ES-I3 (cell line): ENCODE data around the gene CTPS2.
"Not testable (repeated sequence)": the region's sequence is repeated elsewhere in the genome, so short reads cannot be mapped to it uniquely, and the experiment has no call there.

Source experiments
- H3K36me3 ChIP-seq: 2 replicates; pipeline ENCODE4 v1.6.1; 2013; ENCODE audit warnings: mild to moderate bottlenecking, low read length, control low read depth, moderate library complexity; ENCODE audit not compliant: insufficient read depth
- H3K4me1 ChIP-seq: 2 replicates; pipeline ENCODE4 v1.6.1; 2013; ENCODE audit warnings: mild to moderate bottlenecking, control low read depth, low read length; ENCODE audit not compliant: insufficient read depth
- H3K9ac ChIP-seq: 2 replicates; pipeline ENCODE4 v1.6.1; 2013; ENCODE audit warnings: low read depth, mild to moderate bottlenecking, low read length, moderate library complexity
- H3K9me3 ChIP-seq: 2 replicates; pipeline ENCODE4 v1.6.1; 2013; ENCODE audit warnings: mild to moderate bottlenecking, low read length, moderate library complexity; ENCODE audit not compliant: control insufficient read depth, insufficient read depth

The CTPS2 gene

DNA sequence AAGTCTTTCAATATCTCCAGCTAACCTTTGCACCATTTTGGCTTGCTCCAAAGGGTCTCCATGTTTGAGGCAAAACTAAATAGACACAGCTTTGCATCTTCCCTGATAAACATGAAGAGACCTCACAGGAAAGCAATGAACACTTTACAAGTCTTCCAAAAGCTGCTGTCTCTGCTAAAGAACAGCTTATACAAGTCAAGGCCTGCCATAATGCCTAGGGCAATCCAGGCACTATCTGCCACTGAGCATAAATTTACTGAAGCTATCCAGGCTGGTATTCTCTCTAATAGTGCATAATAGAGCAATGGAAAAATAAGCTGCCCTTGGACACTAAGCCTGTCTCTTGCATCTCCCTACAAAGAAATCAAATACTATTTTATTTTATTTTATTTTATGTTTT, 122.6 kb downstream of the CTPS2 start:
- H3K4me1 ChIP-seq = peaks cover 19% of the 10 kb centered on the region
- H3K9ac ChIP-seq = no peak overlapping the region
- H3K36me3 ChIP-seq = peaks cover 18% of the 10 kb centered on the region; the same call in 1 of the 2 replicates

DNA sequence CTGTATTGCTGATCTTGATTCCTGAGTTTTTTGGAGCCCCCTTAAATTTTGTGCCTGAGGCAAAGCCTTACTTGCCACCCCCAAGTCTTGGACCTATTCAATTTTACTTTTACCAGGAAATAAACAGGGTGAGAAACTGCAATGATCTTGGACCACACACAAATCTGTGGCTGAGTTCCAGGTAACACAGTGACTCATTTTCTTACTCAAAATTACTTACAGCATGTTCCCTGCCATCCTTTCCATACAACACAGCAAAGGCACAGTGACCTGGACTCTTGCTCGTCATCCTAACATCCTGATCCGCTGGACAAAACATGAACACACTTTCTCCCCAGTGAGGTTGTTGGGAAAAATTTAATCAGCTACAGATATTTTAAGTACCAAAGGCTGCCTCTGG, 123.3 kb downstream of the CTPS2 start:
- H3K36me3 ChIP-seq = peaks cover 18% of the 10 kb centered on the region; the same call in 1 of the 2 replicates
- peaks cover 19% of the 10 kb centered on the region for H3K4me1 ChIP-seq
- no peak overlapping the region for H3K9ac ChIP-seq
- H3K9me3 ChIP-seq = 0 out of 2 replicates have a peak, but pooled peaks cover 4% of the 10 kb centered on the region

More for the DNA sequence above, 122.6 kb downstream of the CTPS2 start:
- 0 out of 2 replicates have a peak, but pooled peaks cover 4% of the 10 kb centered on the region for H3K9me3 ChIP-seq

DNA sequence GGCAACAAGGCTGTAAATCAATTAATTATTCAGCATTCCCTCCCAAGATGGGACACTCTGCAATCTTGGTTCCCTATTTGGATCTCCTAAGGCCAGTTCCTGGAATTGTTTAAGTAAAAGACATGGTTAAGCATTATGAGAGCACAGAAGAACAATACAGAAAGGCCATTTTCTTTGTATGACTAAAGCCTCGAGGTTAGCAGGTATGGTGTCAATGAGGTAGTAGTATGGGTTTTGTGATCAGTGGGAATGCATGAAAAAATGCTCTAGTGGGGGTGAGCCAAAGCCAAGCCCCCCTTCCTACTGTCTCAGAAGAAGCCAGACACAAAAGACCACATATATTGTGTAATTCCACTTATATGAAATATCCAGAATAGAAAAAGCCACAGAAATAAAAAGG, 124.2 kb downstream of the CTPS2 start:
- Histone ChIP-seq H3K9ac (no peak overlapping the region), H3K36me3 (peaks cover 23% of the 10 kb centered on the region; the same call in 1 of the 2 replicates), H3K9me3 (peaks cover 8% of the 10 kb centered on the region; the same call in 1 of the 2 replicates), H3K4me1 (peaks cover 14% of the 10 kb centered on the region)

DNA sequence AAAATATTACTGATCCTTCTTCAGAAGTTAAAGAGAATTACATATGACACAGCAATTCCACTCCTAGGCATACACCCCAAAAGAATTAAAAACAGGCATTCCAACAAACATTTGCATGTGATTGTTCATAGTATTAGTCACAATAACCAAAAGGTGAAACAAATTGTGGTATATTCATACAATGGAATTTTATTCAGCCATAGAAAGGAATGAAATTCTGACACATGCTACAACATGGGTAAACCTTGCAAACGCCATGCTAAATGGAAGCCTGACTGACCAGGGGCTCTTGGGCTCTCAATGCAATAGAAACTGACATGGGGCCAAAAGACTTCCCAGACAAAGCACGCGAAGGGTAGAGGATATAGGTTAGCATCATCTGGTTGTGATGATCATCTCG, 124.6 kb downstream of the CTPS2 start:
- H3K4me1 ChIP-seq = peaks cover 14% of the 10 kb centered on the region
- H3K36me3 ChIP-seq = peaks cover 28% of the 10 kb centered on the region; the same call in 1 of the 2 replicates
- H3K9me3 ChIP-seq = peaks cover 9% of the 10 kb centered on the region; the same call in 1 of the 2 replicates
- no peak overlapping the region for H3K9ac ChIP-seq

DNA sequence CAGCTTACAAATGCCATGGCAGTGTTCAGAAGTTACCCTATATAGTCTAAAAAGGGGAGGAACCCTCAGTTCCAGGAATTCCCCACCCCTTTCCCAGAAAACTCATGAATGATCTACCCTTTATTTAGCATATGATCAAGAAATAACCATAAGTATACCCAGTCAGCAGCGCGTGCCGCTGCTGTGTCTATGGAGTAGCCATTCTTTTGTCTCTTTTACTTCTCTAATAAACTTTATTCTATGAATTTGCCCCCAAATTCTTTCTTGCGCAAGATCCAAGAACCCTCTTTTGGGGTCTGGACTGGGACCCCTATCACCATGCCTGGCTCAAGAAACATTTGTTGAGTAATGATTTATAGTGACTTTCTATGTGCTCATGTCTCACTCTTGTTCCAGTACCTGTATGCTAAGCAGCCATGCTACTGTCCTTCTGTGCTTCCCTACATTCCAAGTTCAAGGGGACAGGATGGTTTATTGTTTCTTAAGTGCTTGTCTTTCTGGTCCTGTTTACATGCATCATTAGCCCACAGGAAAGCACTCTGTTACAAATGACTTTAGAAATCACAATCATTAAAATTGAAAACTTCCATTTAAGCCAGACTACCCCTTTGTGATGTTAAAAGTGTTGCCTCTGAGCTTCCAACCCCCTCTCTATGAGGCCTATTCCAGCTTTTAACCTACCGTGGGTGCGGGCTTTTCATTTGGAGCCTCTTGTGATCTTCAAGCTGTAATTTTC, 125.9 kb downstream of the CTPS2 start:
- H3K36me3 ChIP-seq = peaks cover 29% of the 10 kb centered on the region; the same call in 1 of the 2 replicates
- peaks cover 14% of the 10 kb centered on the region for H3K4me1 ChIP-seq
- peaks cover 20% of the 10 kb centered on the region for H3K9me3 ChIP-seq
- no peak overlapping the region for H3K9ac ChIP-seq

DNA sequence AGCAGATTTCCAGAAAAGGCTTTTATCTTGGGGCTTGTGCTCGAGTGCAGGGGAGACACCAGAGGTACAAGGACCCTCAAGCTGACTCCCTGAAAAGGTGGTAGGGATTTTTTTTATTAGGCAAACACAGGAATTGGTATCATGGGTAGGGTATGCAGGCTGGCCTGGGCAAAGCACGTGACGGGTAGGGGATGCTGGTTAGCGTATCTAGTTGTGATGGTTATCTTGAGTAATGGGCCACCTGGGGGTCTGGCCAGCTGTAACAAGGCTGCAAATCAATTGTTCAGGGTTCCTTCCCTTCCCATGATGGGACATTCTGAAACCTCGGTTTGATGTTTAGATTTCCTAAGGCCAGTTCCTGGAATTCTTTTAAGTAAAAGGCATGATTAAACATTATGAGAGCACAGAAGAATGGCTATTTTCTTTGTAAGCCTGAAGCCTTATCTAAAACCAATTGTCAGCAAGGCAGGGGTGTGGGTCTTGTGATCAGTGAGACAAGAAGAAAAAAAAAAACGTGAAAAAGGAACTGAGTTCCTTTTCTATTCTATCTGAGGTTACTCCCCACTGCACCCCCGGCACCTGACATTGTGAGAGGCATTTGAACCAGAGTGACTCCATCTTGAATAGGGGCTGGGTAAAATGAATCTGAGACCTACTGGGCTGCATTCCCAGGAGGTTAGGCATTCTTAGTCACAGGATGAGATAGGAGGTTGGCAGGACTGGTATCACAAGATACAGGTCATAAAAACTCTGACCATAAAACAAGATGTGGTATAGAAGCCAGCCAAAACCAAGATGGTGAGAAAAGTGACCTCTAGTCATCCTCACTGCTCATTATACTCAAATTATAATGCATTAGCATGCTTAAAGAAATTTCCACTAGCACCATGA, 126.7 kb downstream of the CTPS2 start:
- H3K9ac ChIP-seq = no peak overlapping the region
- H3K9me3 ChIP-seq = peaks cover 28% of the 10 kb centered on the region
- H3K36me3 ChIP-seq = peaks cover 25% of the 10 kb centered on the region; the same call in 1 of the 2 replicates
- peaks cover 14% of the 10 kb centered on the region for H3K4me1 ChIP-seq

DNA sequence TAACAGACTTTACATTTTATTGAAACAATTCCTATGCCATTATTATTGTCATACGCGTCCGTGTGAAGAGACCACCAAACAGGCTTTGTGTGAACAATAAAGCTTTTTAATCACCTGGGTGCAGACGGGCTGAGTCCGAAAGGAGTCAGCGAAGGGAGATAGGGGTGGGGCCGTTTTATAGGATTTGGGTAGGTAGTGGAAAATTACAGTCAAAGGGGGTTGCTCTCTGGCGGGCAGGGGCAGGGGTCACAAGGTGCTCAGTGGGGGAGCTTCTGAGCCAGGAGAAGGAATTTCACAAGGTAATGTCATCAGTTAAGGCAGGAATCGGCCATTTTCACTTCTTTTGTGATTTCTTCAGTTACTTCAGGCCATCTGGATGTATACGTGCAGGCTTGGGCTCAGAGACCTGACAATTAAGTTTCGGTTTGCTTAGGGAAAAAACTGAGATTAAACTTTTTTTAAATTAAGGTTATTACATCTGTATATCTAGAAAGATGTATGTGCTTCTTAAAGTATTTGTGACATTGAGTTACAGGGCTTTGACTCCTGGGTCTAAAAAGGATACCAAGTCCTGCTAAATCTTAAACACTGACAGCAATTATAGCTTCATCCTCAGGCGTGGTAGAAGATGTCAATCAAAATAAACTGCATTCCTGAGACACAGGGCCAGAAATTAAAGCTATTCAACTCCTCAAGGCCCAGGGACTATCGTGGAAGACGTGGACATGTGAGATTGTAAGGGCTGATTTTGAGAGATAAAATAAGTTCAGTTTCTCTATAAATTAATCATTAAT, 132.3 kb downstream of the CTPS2 start:
- not testable (repeated sequence) for H3K4me1 ChIP-seq
- Histone ChIP-seq H3K9ac (peak overlapping the region; percentile 14; the same call in 1 of the 2 replicates), H3K9me3 (peaks cover 28% of the 10 kb centered on the region)

DNA sequence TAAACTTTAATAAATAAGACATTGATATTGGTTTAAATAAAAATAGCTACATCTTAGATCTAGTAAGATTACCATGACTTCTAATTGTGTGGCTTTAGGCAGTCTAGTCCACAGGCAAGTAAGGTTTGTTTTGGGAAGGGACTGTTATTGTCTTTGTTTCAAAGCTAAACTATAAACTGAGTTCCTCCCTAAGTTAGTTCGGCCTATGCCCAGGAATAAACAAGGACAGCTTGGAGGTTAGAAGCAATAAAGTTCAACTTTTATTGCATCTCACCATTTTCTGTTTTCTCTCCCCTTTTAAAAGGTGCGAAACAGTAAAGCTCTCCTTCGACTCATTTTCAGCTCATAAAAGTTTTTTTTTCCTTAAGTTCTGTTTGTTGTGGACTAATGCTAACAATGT, 133.0 kb downstream of the CTPS2 start:
- peak overlapping the region; percentile 14; the same call in 1 of the 2 replicates for H3K9ac ChIP-seq
- peaks cover 28% of the 10 kb centered on the region for H3K9me3 ChIP-seq
- H3K36me3 ChIP-seq = peaks cover 11% of the 10 kb centered on the region; the same call in 1 of the 2 replicates
- H3K4me1 ChIP-seq = peaks cover 4% of the 10 kb centered on the region

More for the DNA sequence above, 132.3 kb downstream of the CTPS2 start:
- peaks cover 11% of the 10 kb centered on the region; the same call in 1 of the 2 replicates for H3K36me3 ChIP-seq

DNA sequence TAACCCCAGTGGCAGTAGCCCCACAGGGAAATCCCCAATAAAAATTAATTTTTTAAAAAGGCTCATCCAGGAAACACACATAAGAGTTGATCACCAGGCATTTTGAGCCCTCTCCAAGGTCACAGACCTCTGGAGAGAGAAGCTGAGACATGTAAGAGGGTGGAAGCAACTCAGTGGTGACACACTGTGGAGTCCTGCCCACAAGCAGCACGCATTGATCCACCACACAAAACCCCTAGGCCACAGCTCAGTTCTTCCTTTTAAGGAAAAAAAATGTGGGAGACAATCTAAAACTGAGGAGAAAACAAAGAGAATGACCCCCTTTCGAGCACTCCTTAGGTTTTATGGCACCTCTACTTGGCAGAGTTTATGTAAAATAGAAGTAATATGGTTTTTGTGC, 134.3 kb downstream of the CTPS2 start:
- Histone ChIP-seq H3K4me1 (peaks cover 4% of the 10 kb centered on the region), H3K9ac (peak overlapping the region; percentile 47), H3K9me3 (peaks cover 23% of the 10 kb centered on the region), H3K36me3 (peaks cover 5% of the 10 kb centered on the region; the same call in 1 of the 2 replicates)

DNA sequence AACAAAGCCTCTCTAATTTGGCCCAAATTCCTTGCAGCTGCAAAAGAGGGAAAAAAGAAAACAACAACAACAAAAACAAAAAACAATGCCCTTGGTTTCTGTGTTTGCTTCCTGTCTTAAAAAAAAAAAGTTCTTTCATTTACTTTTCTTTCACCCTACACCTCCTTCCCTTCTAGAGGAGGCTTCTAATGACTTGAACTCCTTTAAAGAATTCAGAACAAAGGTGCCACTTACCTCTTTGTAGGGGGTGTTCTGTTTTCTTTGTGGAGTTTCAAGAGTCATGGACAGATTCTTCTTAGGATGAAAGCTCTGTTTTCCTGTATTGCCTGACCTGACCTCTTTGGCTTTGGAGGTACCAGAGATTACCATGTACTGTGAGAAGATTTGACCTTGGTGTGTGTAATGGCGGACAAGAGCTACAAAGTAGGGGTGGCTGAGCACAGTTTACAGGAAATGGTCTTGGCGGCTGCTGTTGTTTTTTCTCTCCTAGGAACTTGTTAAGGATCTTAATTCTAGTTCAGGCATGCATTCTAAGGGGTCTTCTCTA, 134.9 kb downstream of the CTPS2 start:
- Histone ChIP-seq H3K36me3 (no peaks in the 10 kb centered on the region), H3K9ac (peak overlapping the region; percentile 47), H3K4me1 (peaks cover 4% of the 10 kb centered on the region), H3K9me3 (peaks cover 19% of the 10 kb centered on the region)

DNA sequence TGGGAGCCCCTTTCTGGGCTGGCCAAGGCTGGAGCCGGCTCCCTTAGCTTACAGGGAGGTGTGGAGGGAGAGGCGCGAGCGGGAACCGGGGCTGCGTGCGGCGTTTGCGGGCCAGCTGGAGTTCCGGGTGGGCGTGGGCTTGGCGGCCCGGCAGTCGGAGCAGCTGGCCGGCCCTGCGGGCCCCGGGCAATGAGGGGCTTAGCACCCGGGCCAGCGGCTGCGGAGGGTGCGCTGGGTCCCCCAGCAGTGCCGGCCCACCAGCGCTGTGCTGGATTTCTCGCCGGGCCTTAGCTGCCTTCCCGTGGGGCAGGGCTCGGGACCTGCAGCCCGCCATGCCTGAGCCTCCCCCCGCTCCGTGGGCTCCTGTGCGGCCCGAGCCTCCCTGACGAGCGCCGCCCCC, 137.1 kb downstream of the CTPS2 start:
- not testable (repeated sequence) for H3K9me3 ChIP-seq, H3K9ac ChIP-seq, H3K4me1 ChIP-seq, H3K36me3 ChIP-seq

DNA sequence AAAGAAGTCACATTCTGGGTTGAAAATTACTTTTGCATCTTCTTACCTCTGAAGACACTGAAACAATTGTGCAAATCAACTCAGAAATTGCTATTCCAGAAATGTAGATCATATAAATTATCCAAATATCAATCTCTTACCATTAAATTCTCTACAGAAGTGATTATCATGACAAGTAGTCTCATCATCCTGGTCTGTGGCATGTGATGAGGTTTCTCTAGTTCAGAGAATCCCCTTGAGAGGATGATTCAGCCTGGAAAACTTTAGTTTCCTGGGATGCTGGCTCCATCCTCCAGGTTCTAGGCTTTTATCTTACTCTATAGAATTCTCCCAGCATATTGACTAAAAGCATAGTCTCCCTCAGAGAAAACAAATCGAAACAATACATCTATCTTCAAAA, 138.7 kb downstream of the CTPS2 start:
- H3K9me3 ChIP-seq = no peaks in the 10 kb centered on the region
- H3K36me3 ChIP-seq = no peaks in the 10 kb centered on the region
- H3K9ac ChIP-seq = no peak overlapping the region
- peaks cover 4% of the 10 kb centered on the region for H3K4me1 ChIP-seq

DNA sequence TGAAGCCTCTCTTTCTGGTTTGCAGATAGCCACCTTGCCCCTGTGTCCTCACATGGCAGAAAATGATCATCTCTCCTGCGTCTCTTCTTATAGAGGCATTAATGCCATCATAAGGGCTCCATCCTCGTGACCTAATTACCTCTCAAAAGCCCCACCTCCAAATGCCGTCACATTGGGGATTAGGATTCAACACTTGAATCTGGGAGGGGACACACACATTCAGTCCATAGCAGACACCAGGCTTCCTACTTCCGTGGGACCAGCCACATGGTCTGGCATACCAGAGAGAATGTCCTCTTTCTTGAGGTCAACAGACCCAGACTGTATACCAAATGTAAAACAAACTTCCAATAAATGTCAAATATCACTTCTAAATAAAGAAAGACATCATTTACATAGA, 144.8 kb downstream of the CTPS2 start:
- Histone ChIP-seq H3K9me3 (no peaks in the 10 kb centered on the region), H3K36me3 (no peaks in the 10 kb centered on the region), H3K9ac (no peak overlapping the region), H3K4me1 (no peaks in the 10 kb centered on the region; the same call in 1 of the 2 replicates)
